Muscle layer of duodenum (tissue), 2 donors: Measurements from ENCODE around the gene HDAC1.
A peak's percentile ranks its signal among the peaks of the same experiment; 100 is the strongest.

ENCODE experiments used
- H3K27ac ChIP-seq: one replicate; pipeline ENCODE4 v1.7.0; 2013; ENCODE audit warnings: mild to moderate bottlenecking, low read length
- H3K27me3 ChIP-seq: one replicate; pipeline ENCODE4 v1.7.0; 2013; ENCODE audit warnings: low read depth, mild to moderate bottlenecking, control low read depth, low read length
- H3K36me3 ChIP-seq, 2 donors: one replicate each; pipeline ENCODE4 v1.7.0; 2013; ENCODE audit warnings: low read length in 2 of 2, control low read depth in 1 of 2, mild to moderate bottlenecking in 1 of 2; ENCODE audit not compliant: insufficient read depth in 2 of 2, control insufficient read depth in 1 of 2
- H3K4me1 ChIP-seq, 2 donors: one replicate each; pipeline ENCODE4 v1.7.0; 2013; ENCODE audit warnings: low read length in 2 of 2, mild to moderate bottlenecking in 2 of 2, control low read depth in 1 of 2, moderate library complexity in 1 of 2; ENCODE audit not compliant: insufficient read depth in 2 of 2, control insufficient read depth in 1 of 2
- H3K4me3 ChIP-seq, 2 donors: one replicate each; pipeline ENCODE4 v1.7.0; 2013; ENCODE audit warnings: low read length in 2 of 2, low read depth in 1 of 2, mild to moderate bottlenecking in 1 of 2
- H3K9me3 ChIP-seq, 2 donors: one replicate each; pipeline ENCODE4 v1.7.0; 2013; ENCODE audit warnings: low read length in 2 of 2, control low read depth in 1 of 2, mild to moderate bottlenecking in 1 of 2; ENCODE audit not compliant: control insufficient read depth in 1 of 2
- donor health status: healthy.

The HDAC1 gene

GRCh38 chr1:32338637-32339145 is 46.8 kb downstream of the HDAC1 start:
- no peaks in the 10 kb centered on the region for H3K27me3 ChIP-seq
- no peak overlapping the region for H3K4me3 ChIP-seq
- H3K27ac ChIP-seq, result no peak overlapping the region
- H3K36me3 ChIP-seq, result no peaks in the 10 kb centered on the region
- peaks cover 10 to 25% of the 10 kb centered on the region in 2 donors for H3K4me1 ChIP-seq
- H3K9me3 ChIP-seq, result no peaks in the 10 kb centered on the region

GRCh38 chr1:32339363-32339978 is 47.6 kb downstream of the HDAC1 start:
- no peaks in the 10 kb centered on the region for H3K36me3 ChIP-seq
- no peak overlapping the region for H3K4me3 ChIP-seq
- no peaks in the 10 kb centered on the region for H3K9me3 ChIP-seq
- H3K27ac ChIP-seq, result no peak overlapping the region
- no peaks in the 10 kb centered on the region for H3K27me3 ChIP-seq
- peaks cover 10 to 25% of the 10 kb centered on the region in 2 donors for H3K4me1 ChIP-seq

- H3K4me3 ChIP-seq, result no peak overlapping the region
- no peak overlapping the region for H3K27ac ChIP-seq
- H3K27me3 ChIP-seq, result no peaks in the 10 kb centered on the region
- peaks cover 10 to 14% of the 10 kb centered on the region in 2 donors for H3K4me1 ChIP-seq
- H3K36me3 ChIP-seq, result no peaks in the 10 kb centered on the region
- no peaks in the 10 kb centered on the region for H3K9me3 ChIP-seq
These were observed 49.4 kb downstream of the HDAC1 start for GRCh38 chr1:32341186-32341757.

- Histone ChIP-seq H3K4me3 (no peak overlapping the region), H3K9me3 (no peaks in the 10 kb centered on the region), H3K27ac (no peak overlapping the region), H3K4me1 (peaks cover 7% of the 10 kb centered on the region in 2 donors), H3K36me3 (no peaks in the 10 kb centered on the region), H3K27me3 (no peaks in the 10 kb centered on the region)
These were observed 50.1 kb downstream of the HDAC1 start for GRCh38 chr1:32341971-32342370.

GRCh38 chr1:32342704-32343103 is 50.8 kb downstream of the HDAC1 start:
- Histone ChIP-seq H3K27ac (no peak overlapping the region), H3K36me3 (no peaks in the 10 kb centered on the region), H3K27me3 (no peaks in the 10 kb centered on the region), H3K4me3 (no peak overlapping the region), H3K4me1 (peaks cover under 1 to 5% of the 10 kb centered on the region in 2 donors), H3K9me3 (no peaks in the 10 kb centered on the region)

- H3K9me3 ChIP-seq, result no peaks in the 10 kb centered on the region
- no peak overlapping the region for H3K27ac ChIP-seq
- H3K27me3 ChIP-seq, result no peaks in the 10 kb centered on the region
These were observed 53.5 kb downstream of the HDAC1 start for GRCh38 chr1:32345289-32345827.

GRCh38 chr1:32346532-32347157 is 54.8 kb downstream of the HDAC1 start:
- peaks cover 0 to 5% of the 10 kb centered on the region in 2 donors for H3K4me1 ChIP-seq
- H3K27me3 ChIP-seq, result no peaks in the 10 kb centered on the region
- no peak overlapping the region for H3K27ac ChIP-seq
- H3K9me3 ChIP-seq, result no peaks in the 10 kb centered on the region
- H3K36me3 ChIP-seq, result no peaks in the 10 kb centered on the region
- H3K4me3 ChIP-seq, result no peak overlapping the region

More at GRCh38 chr1:32345289-32345827, 53.5 kb downstream of the HDAC1 start:
- Histone ChIP-seq H3K4me1 (peaks cover 0 to 5% of the 10 kb centered on the region in 2 donors), H3K4me3 (no peak overlapping the region), H3K36me3 (no peaks in the 10 kb centered on the region)

GRCh38 chr1:32349211-32349708 is 57.4 kb downstream of the HDAC1 start:
- Histone ChIP-seq H3K27me3 (no peaks in the 10 kb centered on the region), H3K4me3 (no peak overlapping the region), H3K27ac (no peak overlapping the region), H3K4me1 (peaks cover 0 to 29% of the 10 kb centered on the region in 2 donors), H3K9me3 (no peaks in the 10 kb centered on the region), H3K36me3 (no peaks in the 10 kb centered on the region)

GRCh38 chr1:32350785-32351398 is 59.0 kb downstream of the HDAC1 start:
- H3K27ac ChIP-seq, result no peak overlapping the region
- H3K36me3 ChIP-seq, result no peaks in the 10 kb centered on the region
- peak overlapping the region; percentile 30 to 79 for H3K4me3 ChIP-seq
- H3K27me3 ChIP-seq, result no peaks in the 10 kb centered on the region
- H3K4me1 ChIP-seq, result peaks cover 0 to 30% of the 10 kb centered on the region in 2 donors
- no peaks in the 10 kb centered on the region for H3K9me3 ChIP-seq

- Histone ChIP-seq H3K9me3 (no peaks in the 10 kb centered on the region), H3K4me1 (peaks cover 0 to 30% of the 10 kb centered on the region in 2 donors)
These were observed 59.7 kb downstream of the HDAC1 start for GRCh38 chr1:32351399-32352238.

More at GRCh38 chr1:32351399-32352238, 59.7 kb downstream of the HDAC1 start:
- Histone ChIP-seq H3K36me3 (no peaks in the 10 kb centered on the region), H3K4me3 (peak overlapping the region; percentile 44 to 79), H3K27me3 (no peaks in the 10 kb centered on the region), H3K27ac (peak overlapping the region; percentile 60)
